H1 (cell line): ENCODE data around the gene ATCAY. TPM values are rescaled to one million over a fixed set of nuclear protein-coding genes. Genes with fewer than 3 reads are reported as not detected.

ENCODE experiments used
- CTCF ChIA-PET: fragments of 300-600 bp; sonication (Branson Sonifier 250); formaldehyde crosslinking; loops from one replicate; lab custom pipeline; 2021; ENCODE audit not compliant: partially characterized antibody; lab: Charles Lee
- POLR2A ChIA-PET: fragments of 300-600 bp; sonication (Branson Sonifier 250); formaldehyde crosslinking; loops from one replicate; lab custom pipeline; 2021; ENCODE audit warnings: inconsistent platforms; ENCODE audit not compliant: partially characterized antibody; lab: Charles Lee
- DNase-seq, 2 experiments: peaks; one replicate each; pipeline versions ENCODE4 v3.0.0 to v3.0.0-alpha.2; 2010 to 2022; ENCODE audit warnings: low spot score in 2 of 2, low read depth in 1 of 2, mixed read lengths in 1 of 2
- FAIRE-seq: peaks from 2 replicates; lab custom pipeline; 2011; peaks lifted over from hg19 to GRCh38; lab: Jason Lieb, UNC
- H2AFZ ChIP-seq: 2 replicates; pipeline ENCODE4 v1.8.1; 2012; ENCODE audit warnings: low read length, inconsistent platforms
- H2AK5ac ChIP-seq: 2 replicates; pipeline ENCODE4 v1.6.1; 2013; ENCODE audit warnings: low read depth, low read length
- H2BK120ac ChIP-seq: replicated peaks from 2 replicates; pipeline ENCODE3; 2013; ENCODE audit warnings: low read depth, low read length, inconsistent platforms
- H2BK12ac ChIP-seq: 2 replicates; pipeline ENCODE4 v1.6.1; 2013; ENCODE audit warnings: low read depth, low read length
- H2BK15ac ChIP-seq: 2 replicates; pipeline ENCODE4 v1.6.1; 2013; ENCODE audit warnings: low read length
- H2BK20ac ChIP-seq: 2 replicates; pipeline ENCODE4 v1.6.1; 2013; ENCODE audit warnings: low read length
- H2BK5ac ChIP-seq: 2 replicates; pipeline ENCODE4 v1.6.1; 2013; ENCODE audit warnings: low read depth, low read length
- H3K14ac ChIP-seq: 2 replicates; pipeline ENCODE4 v1.6.1; 2013; ENCODE audit warnings: inconsistent platforms; ENCODE audit not compliant: insufficient read length
- H3K18ac ChIP-seq: 2 replicates; pipeline ENCODE4 v1.6.1; 2013; ENCODE audit warnings: low read length; ENCODE audit errors: extremely low read depth
- H3K23ac ChIP-seq: 2 replicates; pipeline ENCODE4 v1.6.1; 2013; ENCODE audit warnings: inconsistent platforms; ENCODE audit not compliant: insufficient read length
- H3K23me2 ChIP-seq: 2 replicates; pipeline ENCODE4 v1.6.1; 2013; ENCODE audit warnings: low read depth, low read length
- H3K27ac ChIP-seq: 2 replicates; pipeline ENCODE4 v1.6.1; 2011; ENCODE audit warnings: low read depth, low read length, inconsistent platforms
- H3K27me3 ChIP-seq, 4 experiments: replicated peaks in 1 of 4; 1 replicate in 1 of 4; 2 replicates in 3 of 4; pipeline versions ENCODE4 v1.6.1 to v1.8.1; 2011 to 2013; ENCODE audit warnings: low read length in 3 of 4, mild to moderate bottlenecking in 3 of 4, inconsistent platforms in 2 of 4, mixed read lengths in 2 of 4, moderate library complexity in 1 of 4; ENCODE audit not compliant: control insufficient read depth in 3 of 4, insufficient read depth in 3 of 4; ENCODE audit errors: extremely low read depth in 1 of 4
- H3K36me3 ChIP-seq, 4 experiments: 2 replicates each; pipeline versions ENCODE4 v1.6.1 to v1.8.1; 2011 to 2013; ENCODE audit warnings: mild to moderate bottlenecking in 4 of 4, low read length in 3 of 4, moderate library complexity in 2 of 4, control low read depth in 1 of 4, inconsistent platforms in 1 of 4; ENCODE audit not compliant: insufficient read depth in 4 of 4, control insufficient read depth in 2 of 4
- H3K4ac ChIP-seq: replicated peaks from 2 replicates; pipeline ENCODE3; 2013; ENCODE audit warnings: low read length, low read depth, mixed read lengths, inconsistent platforms; ENCODE audit not compliant: insufficient read length
- H3K4me1 ChIP-seq, 4 experiments: replicated peaks in 1 of 4; 1 replicate in 1 of 4; 2 replicates in 3 of 4; pipeline versions ENCODE4 v1.6.1 to v1.8.1; 2011 to 2013; ENCODE audit warnings: low read length in 3 of 4, inconsistent platforms in 2 of 4, mixed read lengths in 1 of 4; ENCODE audit not compliant: insufficient read depth in 4 of 4, control insufficient read depth in 3 of 4
- H3K4me2 ChIP-seq, 2 experiments: 2 replicates each; pipeline versions ENCODE4 v1.6.1 to v1.8.1; 2011 to 2013; ENCODE audit warnings: low read depth in 2 of 2, low read length in 2 of 2, control low read depth in 1 of 2, inconsistent platforms in 1 of 2, mild to moderate bottlenecking in 1 of 2; ENCODE audit not compliant: insufficient read depth in 1 of 2
- H3K4me3 ChIP-seq, 4 experiments: fragments of 200-600, 300-600 bp in 1 of 4; sonication (generic), shearing (Covaris generic), sonication (Bioruptor Twin) in 1 of 4; 2 replicates each; pipeline versions ENCODE4 v1.5.1 to v1.8.1; 2011 to 2016; ENCODE audit warnings: low read length in 4 of 4, low read depth in 3 of 4, control low read depth in 2 of 4, inconsistent platforms in 2 of 4, mild to moderate bottlenecking in 2 of 4, mixed read lengths in 1 of 4, moderate library complexity in 1 of 4; ENCODE audit not compliant: insufficient read depth in 2 of 4; ENCODE audit errors: extremely low read depth in 1 of 4
- H3K56ac ChIP-seq: replicated peaks from 2 replicates; pipeline ENCODE3; 2013; ENCODE audit warnings: low read depth, mild to moderate bottlenecking, mixed read lengths, low read length, inconsistent platforms; ENCODE audit not compliant: insufficient read length
- H3K79me1 ChIP-seq: 2 replicates; pipeline ENCODE4 v1.6.1; 2013; ENCODE audit warnings: low read depth, low read length, control low read depth
- H3K79me2 ChIP-seq, 2 experiments: 2 replicates each; pipeline versions ENCODE4 v1.6.1 to v1.8.1; 2012 to 2013; ENCODE audit warnings: low read length in 2 of 2, mild to moderate bottlenecking in 2 of 2, inconsistent platforms in 1 of 2; ENCODE audit not compliant: insufficient read depth in 2 of 2, control insufficient read depth in 1 of 2
- H3K9ac ChIP-seq, 4 experiments: replicated peaks in 1 of 4; 1 replicate in 1 of 4; 2 replicates in 3 of 4; pipeline versions ENCODE4 v1.6.1 to v1.8.1; 2011 to 2013; ENCODE audit warnings: low read depth in 3 of 4, low read length in 3 of 4, control low read depth in 2 of 4, mild to moderate bottlenecking in 2 of 4, moderate library complexity in 2 of 4, inconsistent platforms in 1 of 4; ENCODE audit errors: extremely low read depth in 1 of 4
- H3K9me3 ChIP-seq, 2 experiments: 2 replicates each; pipeline versions ENCODE4 v1.6.1 to v1.8.1; 2012 to 2013; ENCODE audit warnings: mild to moderate bottlenecking in 2 of 2, moderate library complexity in 2 of 2, control low read depth in 1 of 2, inconsistent platforms in 1 of 2, low read depth in 1 of 2, low read length in 1 of 2, mixed read lengths in 1 of 2; ENCODE audit not compliant: insufficient read depth in 2 of 2
- H4K20me1 ChIP-seq, 2 experiments: replicated peaks in 1 of 2; 2 replicates each; pipeline versions ENCODE3 to v1.8.1; 2011 to 2013; ENCODE audit warnings: inconsistent platforms in 2 of 2, low read length in 2 of 2, mild to moderate bottlenecking in 1 of 2; ENCODE audit not compliant: insufficient read depth in 2 of 2, control insufficient read depth in 1 of 2
- H4K5ac ChIP-seq: 2 replicates; pipeline ENCODE4 v1.6.1; 2013; ENCODE audit warnings: low read length, low read depth, mixed read lengths, inconsistent platforms; ENCODE audit not compliant: insufficient read length
- H4K8ac ChIP-seq: 2 replicates; pipeline ENCODE4 v1.8.0; 2013; ENCODE audit warnings: mild to moderate bottlenecking, moderate library complexity, low read length, inconsistent platforms; ENCODE audit not compliant: insufficient read depth; ENCODE audit errors: extremely low read depth
- H4K91ac ChIP-seq: replicated peaks from 2 replicates; pipeline ENCODE3; 2013; ENCODE audit warnings: low read length, mixed read lengths, inconsistent platforms; ENCODE audit not compliant: insufficient read length
- KDM1A ChIP-seq: fragments of 200-600, 300-600 bp; sonication (generic); IDR thresholded peaks from 2 replicates; pipeline ENCODE4 v1.7.1; 2016; ENCODE audit warnings: mild to moderate bottlenecking, low read length, borderline replicate concordance
- RBBP5 ChIP-seq: IDR thresholded peaks from 2 replicates; pipeline ENCODE4 v1.7.1; 2012; ENCODE audit warnings: low read depth, mild to moderate bottlenecking, inconsistent platforms, low read length, moderate library complexity, borderline replicate concordance
- TCF12 ChIP-seq: IDR thresholded peaks from 2 replicates; pipeline ENCODE4 v1.6.1; 2011; ENCODE audit warnings: low read depth, mild to moderate bottlenecking, low read length
- USF2 ChIP-seq: IDR thresholded peaks from 2 replicates; pipeline ENCODE4 v1.6.1; 2011; ENCODE audit warnings: low read length, improper control_type of control experiment
- ZNF274 ChIP-seq: IDR thresholded peaks from 2 replicates; pipeline ENCODE4 v1.7.0; 2012; ENCODE audit warnings: low read length, borderline replicate concordance; ENCODE audit errors: extremely low read depth
- WGBS, 2 experiments: shearing (Covaris generic) in 1 of 2; methylation state at CpG; one replicate each; pipeline versions ENCODE4 v1.1.6 to v1.1.7; 2013 to 2015; ENCODE audit warnings: low lambda C conversion rate in 2 of 2, mixed read lengths in 2 of 2, inconsistent platforms in 1 of 2, low coverage in 1 of 2, missing lambda C conversion rate in 1 of 2; ENCODE audit not compliant: insufficient replicate concordance in 2 of 2, insufficient coverage in 1 of 2, insufficient read length in 1 of 2; ENCODE audit errors: extremely low coverage in 1 of 2, missing lambda C conversion rate in 1 of 2; 5-methylcytosine and 5-hydroxymethylcytosine counted together
- polyA plus RNA-seq, 7 experiments: library from polyadenylated mRNA; depleted of rRNA in 3 of 7; stranded (reverse) in 5 of 7; unstranded in 2 of 7; fragments of >200 nt in 5 of 7; fragments of 200-250 nt in 2 of 7; gene quantifications; 1 replicate in 5 of 7; 2 replicates in 1 of 7; 4 replicates in 1 of 7; pipeline versions ENCODE4 v1.2.1 to v1.2.3, GENCODE V29; 2011 to 2013; ENCODE audit warnings: missing spikeins in 2 of 7, mixed read lengths in 2 of 7
- total RNA-seq: library from RNA; stranded (reverse); fragmentation: NEBNext Ultra II Directional; extraction: Animal tissue kit (Norgen Biotek cat#: 25700); gene quantifications from 2 replicates; pipeline ENCODE4 v1.2.1, GENCODE V29; 2021
- TF ChIP-seq, protein P1 (sequence below), 3 experiments: IDR thresholded peaks; 1 replicate in 2 of 3; 2 replicates in 1 of 3; pipeline versions ENCODE4 v1.5.1 to v1.6.1; 2011; ENCODE audit warnings: low read length in 3 of 3, mild to moderate bottlenecking in 3 of 3, inconsistent platforms in 2 of 3, low read depth in 1 of 3, moderate library complexity in 1 of 3; ENCODE audit not compliant: insufficient read depth in 1 of 3; ENCODE audit errors: control extremely low read depth in 1 of 3

Gene ATCAY
- total and polyA plus RNA-seq, 2 of the 8 experiments (the other 6 are each of a cell fraction or from before 2014, with no cell fraction given): 24.4 to 33.8 TPM

- CTCF ChIA-PET: no interaction called here
- no peak overlapping the region for H3K23ac ChIP-seq
- no peak overlapping the region for H3K56ac ChIP-seq
- no peaks in the 10 kb centered on the region for H4K20me1 ChIP-seq
- no peak overlapping the region for H2AFZ ChIP-seq
- 0 out of 2 replicates have a peak, but pooled peaks cover 2% of the 10 kb centered on the region for H3K79me1 ChIP-seq
- no peak overlapping the region for H2BK5ac ChIP-seq
- H2BK20ac ChIP-seq: no peak overlapping the region
- no peak overlapping the region for H2BK15ac ChIP-seq
- peaks cover 3 to 14% (median 9%) of the 10 kb centered on the region in 4 experiments; a peak in 7 of 8 replicates for H3K36me3 ChIP-seq
- no peak overlapping the region for H4K91ac ChIP-seq
- no peak overlapping the region for H2BK120ac ChIP-seq
- no peak overlapping the region for H4K8ac ChIP-seq
- H2BK12ac ChIP-seq: no peak overlapping the region
- no peak overlapping the region for H3K9ac ChIP-seq
- no peak overlapping the region for H3K18ac ChIP-seq
- H3K9me3 ChIP-seq: peaks cover 7% of the 10 kb centered on the region in 2 experiments; a peak in 3 of 4 replicates
- FAIRE-seq: no peak
- no peak for TF ChIP-seq USF2
- TF ChIP-seq TCF12: no peak
- TF ChIP-seq, protein P1, sequence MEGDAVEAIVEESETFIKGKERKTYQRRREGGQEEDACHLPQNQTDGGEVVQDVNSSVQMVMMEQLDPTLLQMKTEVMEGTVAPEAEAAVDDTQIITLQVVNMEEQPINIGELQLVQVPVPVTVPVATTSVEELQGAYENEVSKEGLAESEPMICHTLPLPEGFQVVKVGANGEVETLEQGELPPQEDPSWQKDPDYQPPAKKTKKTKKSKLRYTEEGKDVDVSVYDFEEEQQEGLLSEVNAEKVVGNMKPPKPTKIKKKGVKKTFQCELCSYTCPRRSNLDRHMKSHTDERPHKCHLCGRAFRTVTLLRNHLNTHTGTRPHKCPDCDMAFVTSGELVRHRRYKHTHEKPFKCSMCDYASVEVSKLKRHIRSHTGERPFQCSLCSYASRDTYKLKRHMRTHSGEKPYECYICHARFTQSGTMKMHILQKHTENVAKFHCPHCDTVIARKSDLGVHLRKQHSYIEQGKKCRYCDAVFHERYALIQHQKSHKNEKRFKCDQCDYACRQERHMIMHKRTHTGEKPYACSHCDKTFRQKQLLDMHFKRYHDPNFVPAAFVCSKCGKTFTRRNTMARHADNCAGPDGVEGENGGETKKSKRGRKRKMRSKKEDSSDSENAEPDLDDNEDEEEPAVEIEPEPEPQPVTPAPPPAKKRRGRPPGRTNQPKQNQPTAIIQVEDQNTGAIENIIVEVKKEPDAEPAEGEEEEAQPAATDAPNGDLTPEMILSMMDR (IDR thresholded peaks at IDR 0.05; ENCODE audit: control extremely low read depth in 1 of 3, insufficient read depth in 1 of 3, low read depth in 1 of 3, low read length in 3 of 3): no peak
- no peak for TF ChIP-seq ZNF274
- no peak for TF ChIP-seq RBBP5
- TF ChIP-seq KDM1A: peak; percentile 78; the same call in 1 of the 2 replicates
- TF ChIP-seq, all 59 proteins: peak for 1
- no peaks in the 10 kb centered on the region for H3K27me3 ChIP-seq
- DNase-seq: no peak
- H3K79me2 ChIP-seq: no peaks in the 10 kb centered on the region
- no peak overlapping the region for H4K5ac ChIP-seq
- no peaks in the 10 kb centered on the region for H3K23me2 ChIP-seq
- no peak overlapping the region for H3K27ac ChIP-seq
- WGBS, 2 experiments: 97% methylated on average over 3 of the region's 3 CpGs; no CpG with 5 or more reads in 1 of the 2 experiments
- H3K4ac ChIP-seq: no peak overlapping the region
- no peak overlapping the region for H3K4me2 ChIP-seq
- H3K4me3 ChIP-seq: no peak overlapping the region
- POLR2A ChIA-PET: interaction anchor here (1.3 kb wide), 1 partner anchor 85 kb away, joined by 3 read pairs; no protein-coding TSS in a partner anchor
- no peak overlapping the region for H3K14ac ChIP-seq
- no peak overlapping the region for H2AK5ac ChIP-seq
- no peaks in the 10 kb centered on the region for H3K4me1 ChIP-seq
Measured at GRCh38 chr19:3898426-3898825, 17.9 kb downstream of the ATCAY start.
